GM21529 (cell line): ENCODE data around the gene NTF4.
"Not testable (repeated sequence)": the region's sequence is repeated elsewhere in the genome, so short reads cannot be mapped to it uniquely, and the experiment has no call there.

Experiments
- ATAC-seq: cut with Tn5 transposase; IDR thresholded peaks from one replicate; pipeline ENCODE4 v1.9.1; 2021; ENCODE audit not compliant: unreplicated experiment

The NTF4 gene

GRCh38 chr19:49091391-49092038, 26.9 kb upstream of the NTF4 start:
- no peak for ATAC-seq

- ATAC-seq: no peak
Observed at GRCh38 chr19:49086296-49086695, 21.7 kb upstream of the NTF4 start.

GRCh38 chr19:49085868-49086232, 21.2 kb upstream of the NTF4 start:
- no peak for ATAC-seq

GRCh38 chr19:49085020-49085867, 20.6 kb upstream of the NTF4 start, which contains the start of gene SNRNP70:
Gene SNRNP70, plus strand, starts transcription at chr19:49085451. Its CDS starts 964 bp downstream, at chr19:49086415.
- ATAC-seq: peak; percentile 88

GRCh38 chr19:49084206-49085019, 19.8 kb upstream of the NTF4 start:
- peak; percentile 4 for ATAC-seq

GRCh38 chr19:49081273-49081672, 16.7 kb upstream of the NTF4 start:
- ATAC-seq: no peak

GRCh38 chr19:49080392-49080791, 15.8 kb upstream of the NTF4 start:
- no peak for ATAC-seq

GRCh38 chr19:49074869-49075268, 10.3 kb upstream of the NTF4 start:
- ATAC-seq: not testable (repeated sequence)

- no peak for ATAC-seq
Observed at GRCh38 chr19:49073514-49074378, 9.1 kb upstream of the NTF4 start.

- no peak for ATAC-seq
Observed at GRCh38 chr19:49071860-49072547, 7.4 kb upstream of the NTF4 start.

GRCh38 chr19:49070416-49070815, 5.8 kb upstream of the NTF4 start:
- ATAC-seq: no peak

- ATAC-seq: no peak
Observed at GRCh38 chr19:49069026-49069425, 4.4 kb upstream of the NTF4 start.

- ATAC-seq: no peak
Observed at GRCh38 chr19:49067554-49067953, 2.9 kb upstream of the NTF4 start.

- ATAC-seq: no peak
Observed at GRCh38 chr19:49065905-49066512, 1.4 kb upstream of the NTF4 start.

GRCh38 chr19:49064029-49064629, 489 bp downstream of the NTF4 start:
- no peak for ATAC-seq

- no peak for ATAC-seq
Observed at GRCh38 chr19:49061445-49061844, 3.2 kb downstream of the NTF4 start.

GRCh38 chr19:49061000-49061399, 3.6 kb downstream of the NTF4 start:
- no peak for ATAC-seq

- ATAC-seq: no peak
Observed at GRCh38 chr19:49059053-49059452, 5.6 kb downstream of the NTF4 start.

GRCh38 chr19:49058562-49058961, 6.1 kb downstream of the NTF4 start:
- no peak for ATAC-seq
